KMS-11 (cell line): ENCODE results near the gene METTL2B.
"Not testable (repeated sequence)": the region's sequence is repeated elsewhere in the genome, so short reads cannot be mapped to it uniquely, and the experiment has no call there.

ENCODE experiments used
- H2AFZ ChIP-seq: fragments of 200-600 bp; sonication (generic); 2 replicates; pipeline ENCODE4 v1.6.1; 2016; ENCODE audit warnings: antibody characterized with exemption, mixed run types, low read depth
- H3K27ac ChIP-seq: fragments of 200-600 bp; sonication (generic); 2 replicates; pipeline ENCODE4 v1.6.1; 2016; ENCODE audit warnings: mild to moderate bottlenecking, mixed run types
- H3K27me3 ChIP-seq: fragments of 200-600 bp; sonication (generic); 2 replicates; pipeline ENCODE4 v1.6.1; 2017; ENCODE audit warnings: mild to moderate bottlenecking, low read depth, mixed run types, moderate library complexity; ENCODE audit not compliant: insufficient read depth
- H3K36me3 ChIP-seq: fragments of 200-600 bp; sonication (generic); 2 replicates; pipeline ENCODE4 v1.6.1; 2017; ENCODE audit warnings: mild to moderate bottlenecking, mixed run types; ENCODE audit not compliant: insufficient read depth
- H3K4me1 ChIP-seq: fragments of 200-600 bp; sonication (generic); 2 replicates; pipeline ENCODE4 v1.6.1; 2016; ENCODE audit warnings: mild to moderate bottlenecking, low read depth, mixed run types; ENCODE audit not compliant: poor library complexity, severe bottlenecking
- H3K4me2 ChIP-seq: fragments of 200-600 bp; sonication (generic); 2 replicates; pipeline ENCODE4 v1.7.0; 2016; ENCODE audit warnings: mild to moderate bottlenecking, mixed run types
- H3K4me3 ChIP-seq: fragments of 200-600 bp; sonication (generic); IDR thresholded peaks from 2 replicates; pipeline ENCODE4 v1.6.1; 2017; ENCODE audit warnings: low read depth, low read length, mixed read lengths; ENCODE audit not compliant: insufficient read depth
- H3K79me2 ChIP-seq: fragments of 200-600 bp; sonication (generic); 2 replicates; pipeline ENCODE4 v1.6.1; 2016; ENCODE audit warnings: low read depth, mixed run types; ENCODE audit not compliant: insufficient read depth
- H3K9ac ChIP-seq: fragments of 200-600 bp; sonication (generic); 2 replicates; pipeline ENCODE4 v1.6.1; 2016; ENCODE audit warnings: mild to moderate bottlenecking, mixed run types
- H4K20me1 ChIP-seq: fragments of 200-600 bp; sonication (generic); 2 replicates; pipeline ENCODE4 v1.6.1; 2016; ENCODE audit warnings: mild to moderate bottlenecking, mixed run types; ENCODE audit not compliant: insufficient read depth
- TF ChIP-seq, protein P1 (sequence below): fragments of 200-600 bp; sonication (generic); conservative IDR thresholded peaks from 2 replicates; pipeline ENCODE4 v1.6.1; 2017; ENCODE audit warnings: low read depth, mild to moderate bottlenecking, antibody characterized with exemption, low read length, moderate library complexity, mixed read lengths

METTL2B gene, protein sequence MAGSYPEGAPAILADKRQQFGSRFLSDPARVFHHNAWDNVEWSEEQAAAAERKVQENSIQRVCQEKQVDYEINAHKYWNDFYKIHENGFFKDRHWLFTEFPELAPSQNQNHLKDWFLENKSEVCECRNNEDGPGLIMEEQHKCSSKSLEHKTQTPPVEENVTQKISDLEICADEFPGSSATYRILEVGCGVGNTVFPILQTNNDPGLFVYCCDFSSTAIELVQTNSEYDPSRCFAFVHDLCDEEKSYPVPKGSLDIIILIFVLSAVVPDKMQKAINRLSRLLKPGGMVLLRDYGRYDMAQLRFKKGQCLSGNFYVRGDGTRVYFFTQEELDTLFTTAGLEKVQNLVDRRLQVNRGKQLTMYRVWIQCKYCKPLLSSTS

DNA sequence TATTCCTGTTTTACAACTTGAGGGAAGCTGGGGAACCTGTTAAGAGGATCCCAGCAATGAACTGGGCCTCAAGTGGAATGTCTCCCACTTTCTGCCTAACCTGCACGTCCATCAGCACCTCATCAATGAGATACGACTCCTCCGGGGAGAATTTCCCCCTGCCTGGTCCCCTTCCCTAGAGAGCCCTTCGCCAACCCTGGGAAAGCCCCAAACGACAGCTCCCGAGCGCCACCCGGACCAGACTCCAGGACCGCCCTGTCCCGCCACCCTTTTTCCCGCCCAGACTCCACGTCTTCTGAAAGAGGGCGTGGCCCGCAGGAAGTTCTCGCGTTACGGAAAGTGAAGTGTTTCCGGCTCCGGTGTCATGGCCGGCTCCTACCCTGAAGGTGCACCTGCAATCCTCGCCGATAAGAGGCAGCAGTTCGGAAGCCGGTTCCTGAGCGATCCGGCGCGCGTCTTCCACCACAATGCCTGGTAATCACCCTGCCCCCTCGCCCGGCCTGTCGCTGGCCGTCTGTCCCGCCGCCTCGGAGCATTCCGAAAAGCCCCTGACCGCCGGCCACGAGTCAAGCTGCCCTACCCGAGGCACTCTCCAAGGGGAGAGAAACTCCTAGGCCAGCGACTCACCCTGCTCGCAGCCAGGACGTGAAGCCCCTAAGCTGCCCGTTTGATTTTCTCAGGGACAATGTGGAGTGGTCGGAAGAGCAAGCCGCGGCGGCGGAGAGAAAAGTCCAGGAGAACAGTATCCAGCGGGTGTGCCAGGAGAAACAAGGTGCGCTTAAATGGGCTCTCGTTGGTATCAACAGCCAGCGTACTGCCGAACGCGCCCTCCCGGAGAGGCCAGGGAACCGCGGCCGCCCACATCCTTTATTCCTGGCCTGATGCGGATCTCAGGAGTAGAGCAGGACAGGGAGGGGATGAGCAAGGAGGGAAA, at the start of gene METTL2B:
TSS of gene METTL2B (plus strand) at position 347 of the 934 bp plus-strand sequence. CDS start at position 365, 18 bp downstream.
- Histone ChIP-seq H3K79me2 (peaks cover 29% of the 10 kb centered on the region), H3K4me2 (peak within 1 kb of the TSS; percentile 87), H3K4me1 (peaks cover 33% of the 10 kb centered on the region), H3K9ac (peak within 1 kb of the TSS; percentile 87), H3K27ac (peak within 1 kb of the TSS; percentile 94), H2AFZ (peak within 1 kb of the TSS; percentile 57)
- not testable (repeated sequence) for H4K20me1 ChIP-seq, H3K36me3 ChIP-seq, H3K27me3 ChIP-seq, H3K4me3 ChIP-seq
- TF ChIP-seq, protein P1, sequence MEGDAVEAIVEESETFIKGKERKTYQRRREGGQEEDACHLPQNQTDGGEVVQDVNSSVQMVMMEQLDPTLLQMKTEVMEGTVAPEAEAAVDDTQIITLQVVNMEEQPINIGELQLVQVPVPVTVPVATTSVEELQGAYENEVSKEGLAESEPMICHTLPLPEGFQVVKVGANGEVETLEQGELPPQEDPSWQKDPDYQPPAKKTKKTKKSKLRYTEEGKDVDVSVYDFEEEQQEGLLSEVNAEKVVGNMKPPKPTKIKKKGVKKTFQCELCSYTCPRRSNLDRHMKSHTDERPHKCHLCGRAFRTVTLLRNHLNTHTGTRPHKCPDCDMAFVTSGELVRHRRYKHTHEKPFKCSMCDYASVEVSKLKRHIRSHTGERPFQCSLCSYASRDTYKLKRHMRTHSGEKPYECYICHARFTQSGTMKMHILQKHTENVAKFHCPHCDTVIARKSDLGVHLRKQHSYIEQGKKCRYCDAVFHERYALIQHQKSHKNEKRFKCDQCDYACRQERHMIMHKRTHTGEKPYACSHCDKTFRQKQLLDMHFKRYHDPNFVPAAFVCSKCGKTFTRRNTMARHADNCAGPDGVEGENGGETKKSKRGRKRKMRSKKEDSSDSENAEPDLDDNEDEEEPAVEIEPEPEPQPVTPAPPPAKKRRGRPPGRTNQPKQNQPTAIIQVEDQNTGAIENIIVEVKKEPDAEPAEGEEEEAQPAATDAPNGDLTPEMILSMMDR = peak; percentile 60

DNA sequence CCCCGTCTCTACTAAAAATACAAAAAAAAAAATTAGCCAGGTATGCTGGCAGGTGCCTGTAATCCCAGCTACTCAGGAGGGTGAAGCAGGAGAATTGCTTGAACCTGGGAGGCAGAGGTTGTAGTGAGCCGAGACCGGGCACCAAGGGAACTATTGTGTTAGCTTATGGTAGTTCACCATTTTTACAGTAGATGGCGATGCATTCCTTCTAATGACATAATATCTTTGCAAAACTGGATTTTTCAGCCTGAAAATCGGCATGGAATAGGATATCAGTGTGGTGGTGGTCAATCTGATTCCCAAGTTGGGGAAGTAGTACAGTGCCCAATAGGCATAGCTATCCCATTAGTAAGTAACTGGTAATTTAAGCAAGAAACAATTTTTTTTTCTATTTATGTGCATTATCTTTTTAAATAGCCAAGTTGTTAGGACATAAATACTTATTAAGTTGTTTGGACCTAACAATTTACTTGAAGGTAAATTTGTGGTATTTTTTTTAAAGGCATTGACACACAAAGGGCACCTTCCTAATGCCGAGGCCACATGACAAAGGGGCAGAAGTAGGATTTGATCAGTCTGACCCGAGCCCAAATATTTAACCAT, 49.2 kb upstream of the METTL2B start:
- no peaks in the 10 kb centered on the region for H3K4me1 ChIP-seq
- TF ChIP-seq, protein P1 = peak; percentile 95
- H3K79me2 ChIP-seq = no peaks in the 10 kb centered on the region
- no peak overlapping the region for H3K9ac ChIP-seq
- no peaks in the 10 kb centered on the region for H4K20me1 ChIP-seq
- no peak overlapping the region for H3K4me2 ChIP-seq
- H3K4me3 ChIP-seq = no peak overlapping the region
- H3K36me3 ChIP-seq = no peaks in the 10 kb centered on the region
- no peaks in the 10 kb centered on the region for H3K27me3 ChIP-seq
- H2AFZ ChIP-seq = no peak overlapping the region; the same call in 1 of the 2 replicates
- no peak overlapping the region for H3K27ac ChIP-seq

DNA sequence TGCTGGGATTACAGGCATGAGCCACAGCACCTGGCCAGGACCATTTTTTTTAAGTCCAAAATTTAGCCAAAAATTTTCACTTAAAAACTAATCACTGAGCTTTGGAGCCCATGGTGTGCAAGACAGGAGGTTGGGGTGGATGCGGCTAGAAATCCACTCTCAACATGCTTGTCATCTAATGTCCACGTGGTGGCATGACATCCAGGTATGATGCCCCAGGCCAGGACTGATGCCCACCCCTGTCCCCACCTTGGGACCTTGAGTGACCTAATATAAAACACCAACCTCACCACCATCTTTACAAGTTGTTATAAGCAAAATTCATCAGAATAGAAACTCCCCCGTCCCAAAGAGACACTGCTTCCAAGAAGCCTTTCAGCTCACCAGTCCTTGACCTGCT, 46.3 kb upstream of the METTL2B start:
- Histone ChIP-seq H3K4me3 (no peak overlapping the region), H3K79me2 (no peaks in the 10 kb centered on the region), H3K27ac (no peak overlapping the region), H3K27me3 (no peaks in the 10 kb centered on the region), H3K4me1 (no peaks in the 10 kb centered on the region), H3K36me3 (no peaks in the 10 kb centered on the region), H2AFZ (no peak overlapping the region), H3K4me2 (no peak overlapping the region), H3K9ac (no peak overlapping the region), H4K20me1 (no peaks in the 10 kb centered on the region)
- TF ChIP-seq, protein P1 = no peak

DNA sequence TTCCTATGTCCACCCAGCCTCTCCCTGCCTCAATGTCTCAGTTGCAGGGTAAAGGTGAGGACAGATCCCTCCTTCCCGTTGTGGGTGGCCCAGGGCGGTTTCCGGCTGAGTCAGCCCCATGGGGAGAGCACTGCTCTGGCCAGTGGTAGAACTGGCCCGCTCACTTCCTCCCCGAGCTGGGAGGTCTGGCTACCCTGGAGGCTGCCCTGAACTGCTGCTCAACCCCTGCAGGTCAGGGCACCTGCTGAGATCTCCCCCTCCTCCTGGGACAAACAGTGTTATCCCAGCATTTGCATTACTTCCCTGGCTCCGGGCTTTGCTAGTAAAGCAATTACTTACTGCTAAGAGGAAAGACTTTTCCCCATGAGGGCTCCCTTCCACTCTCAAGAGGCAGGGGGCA, 45.3 kb upstream of the METTL2B start:
- Histone ChIP-seq H3K79me2 (no peaks in the 10 kb centered on the region), H3K4me1 (no peaks in the 10 kb centered on the region), H4K20me1 (no peaks in the 10 kb centered on the region), H3K4me3 (no peak overlapping the region), H3K4me2 (no peak overlapping the region), H2AFZ (no peak overlapping the region), H3K27me3 (no peaks in the 10 kb centered on the region), H3K27ac (no peak overlapping the region), H3K9ac (no peak overlapping the region), H3K36me3 (no peaks in the 10 kb centered on the region)
- TF ChIP-seq, protein P1 = no peak
